ENCODE measurements around the gene NTN1. TPM values are rescaled to one million over a fixed set of nuclear protein-coding genes. Genes with fewer than 3 reads are reported as not detected.

NTN1 gene
- total RNA-seq, 1 donor: 0.36 TPM

DNA sequence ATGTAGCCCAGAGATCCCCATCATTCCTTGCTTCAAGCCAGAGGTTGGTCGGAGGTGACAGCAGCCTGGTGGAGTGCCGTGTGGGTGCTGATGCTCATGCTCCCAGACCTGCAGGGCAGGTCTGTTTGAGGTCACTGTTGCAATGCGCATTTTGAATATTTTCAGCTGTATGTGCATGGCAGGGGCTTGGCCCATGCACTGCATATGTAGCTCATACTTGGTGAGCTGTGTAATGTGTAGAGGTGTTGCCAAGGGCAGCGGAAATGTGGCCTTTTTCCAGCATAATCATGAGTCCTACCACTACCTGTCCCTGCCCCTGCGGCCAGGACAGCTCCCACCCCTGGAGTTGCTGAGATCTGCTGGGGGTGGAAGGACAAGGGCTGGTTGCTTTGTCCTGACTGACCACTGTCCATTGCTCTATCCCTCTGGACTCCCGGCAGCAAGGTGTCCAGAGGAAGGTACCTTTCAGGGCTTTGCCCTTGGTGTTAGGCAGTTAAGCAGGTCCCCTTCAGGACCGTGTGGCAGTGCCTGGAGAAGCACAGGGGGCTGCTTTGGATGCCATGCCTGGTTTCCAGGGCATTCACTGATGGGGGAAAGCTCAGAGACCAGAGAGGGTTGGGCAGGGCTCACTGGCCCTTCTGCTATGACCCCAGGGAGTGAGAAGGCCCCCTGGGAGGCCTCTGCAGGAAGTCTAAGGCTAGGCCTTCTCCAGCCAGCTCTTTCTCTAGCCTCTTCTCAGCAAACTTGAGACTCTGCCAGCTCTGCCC is 215.2 kb downstream of the NTN1 start:
- Histone ChIP-seq H3K36me3 (ENCODE audit: insufficient read depth, low read length) (no peaks in the 10 kb centered on the region), H3K27ac (ENCODE audit: low read depth, low read length) (no peak overlapping the region), H3K27me3 (ENCODE audit: insufficient read depth, low read length) (peaks cover 2% of the 10 kb centered on the region), H3K9me3 (ENCODE audit: low read depth, low read length) (no peaks in the 10 kb centered on the region), H3K4me2 (ENCODE audit: insufficient read depth, low read length) (no peak overlapping the region), H3K4me1 (ENCODE audit: insufficient read depth, low read length) (peaks cover 14% of the 10 kb centered on the region), H3K79me2 (ENCODE audit: insufficient read depth, low read length) (no peaks in the 10 kb centered on the region), H4K20me1 (ENCODE audit: insufficient read depth, low read length) (no peaks in the 10 kb centered on the region), H3K4me3 (ENCODE audit: insufficient read depth, low read length) (no peak overlapping the region), H2AFZ (ENCODE audit: low read length) (no peak overlapping the region)
- TF ChIP-seq, protein P1, sequence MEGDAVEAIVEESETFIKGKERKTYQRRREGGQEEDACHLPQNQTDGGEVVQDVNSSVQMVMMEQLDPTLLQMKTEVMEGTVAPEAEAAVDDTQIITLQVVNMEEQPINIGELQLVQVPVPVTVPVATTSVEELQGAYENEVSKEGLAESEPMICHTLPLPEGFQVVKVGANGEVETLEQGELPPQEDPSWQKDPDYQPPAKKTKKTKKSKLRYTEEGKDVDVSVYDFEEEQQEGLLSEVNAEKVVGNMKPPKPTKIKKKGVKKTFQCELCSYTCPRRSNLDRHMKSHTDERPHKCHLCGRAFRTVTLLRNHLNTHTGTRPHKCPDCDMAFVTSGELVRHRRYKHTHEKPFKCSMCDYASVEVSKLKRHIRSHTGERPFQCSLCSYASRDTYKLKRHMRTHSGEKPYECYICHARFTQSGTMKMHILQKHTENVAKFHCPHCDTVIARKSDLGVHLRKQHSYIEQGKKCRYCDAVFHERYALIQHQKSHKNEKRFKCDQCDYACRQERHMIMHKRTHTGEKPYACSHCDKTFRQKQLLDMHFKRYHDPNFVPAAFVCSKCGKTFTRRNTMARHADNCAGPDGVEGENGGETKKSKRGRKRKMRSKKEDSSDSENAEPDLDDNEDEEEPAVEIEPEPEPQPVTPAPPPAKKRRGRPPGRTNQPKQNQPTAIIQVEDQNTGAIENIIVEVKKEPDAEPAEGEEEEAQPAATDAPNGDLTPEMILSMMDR (IDR thresholded peaks at IDR 0.05; ENCODE audit: extremely low read depth, low read depth, low read length): no peak
- DNase-seq (ENCODE audit: insufficient read length, low spot score, missing footprints): peak; percentile 76

DNA sequence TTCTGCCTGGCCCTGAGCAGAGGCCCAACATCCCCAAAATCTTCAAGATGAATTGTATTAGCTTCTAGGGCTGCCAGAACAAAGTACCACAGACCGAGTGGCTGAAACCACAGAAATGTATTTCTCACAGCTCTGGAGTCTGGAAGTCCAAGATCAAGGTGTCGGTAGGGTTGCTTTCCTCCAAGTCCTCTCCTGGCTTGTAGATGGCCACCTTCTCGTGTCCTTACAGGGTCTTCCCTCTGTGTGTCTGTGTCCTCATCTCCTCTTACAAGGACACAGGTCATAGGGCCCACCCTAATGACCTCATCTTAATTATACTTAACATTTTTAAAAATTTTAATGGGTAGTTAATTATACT is 215.7 kb downstream of the NTN1 start:
- Histone ChIP-seq H3K4me2 (ENCODE audit: insufficient read depth, low read length) (no peak overlapping the region), H3K27me3 (ENCODE audit: insufficient read depth, low read length) (peaks cover 2% of the 10 kb centered on the region), H2AFZ (ENCODE audit: low read length) (no peak overlapping the region), H3K4me1 (ENCODE audit: insufficient read depth, low read length) (peaks cover 14% of the 10 kb centered on the region), H3K79me2 (ENCODE audit: insufficient read depth, low read length) (no peaks in the 10 kb centered on the region), H4K20me1 (ENCODE audit: insufficient read depth, low read length) (no peaks in the 10 kb centered on the region), H3K9me3 (ENCODE audit: low read depth, low read length) (no peaks in the 10 kb centered on the region), H3K36me3 (ENCODE audit: insufficient read depth, low read length) (no peaks in the 10 kb centered on the region), H3K27ac (ENCODE audit: low read depth, low read length) (no peak overlapping the region), H3K4me3 (ENCODE audit: insufficient read depth, low read length) (no peak overlapping the region)
- no peak for DNase-seq (ENCODE audit: insufficient read length, low spot score, missing footprints)
- TF ChIP-seq, protein P1 (IDR thresholded peaks at IDR 0.05; ENCODE audit: extremely low read depth, low read depth, low read length): no peak

DNA sequence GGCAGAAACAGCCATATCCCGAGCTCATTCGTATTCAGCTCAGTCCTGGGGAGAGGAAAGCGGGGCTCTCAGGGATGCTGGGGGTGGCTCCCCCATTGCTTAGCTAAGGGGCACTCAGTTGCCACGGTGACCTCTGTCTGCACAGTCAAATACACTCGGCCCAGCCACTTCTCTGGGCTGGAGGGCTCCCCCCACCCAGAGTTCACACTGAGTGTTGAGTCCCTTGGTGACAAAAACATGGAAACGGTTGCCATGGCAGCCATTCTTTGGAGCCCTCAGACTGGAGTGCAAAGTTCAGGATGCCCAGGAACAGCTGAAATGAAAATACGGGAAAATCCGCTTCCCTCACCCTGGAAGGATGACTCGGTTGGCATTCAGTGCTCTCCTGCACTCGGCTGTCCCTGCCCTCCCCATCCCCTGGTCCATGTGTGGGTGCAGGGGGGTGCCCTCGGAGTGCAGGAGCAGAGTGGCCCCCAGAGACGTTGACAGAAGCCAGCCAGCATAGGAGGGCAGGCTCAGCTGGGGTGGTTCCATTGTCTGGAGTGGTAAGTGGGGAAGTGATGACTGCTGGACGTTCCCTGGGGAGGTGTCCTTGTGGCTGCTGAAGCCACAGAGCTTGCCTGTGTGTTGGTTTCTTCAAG is 216.5 kb downstream of the NTN1 start:
- no peak overlapping the region for H2AFZ ChIP-seq (ENCODE audit: low read length)
- H3K4me1 ChIP-seq (ENCODE audit: insufficient read depth, low read length): peaks cover 14% of the 10 kb centered on the region
- TF ChIP-seq, protein P1 (IDR thresholded peaks at IDR 0.05; ENCODE audit: extremely low read depth, low read depth, low read length): no peak

More for the DNA sequence above, 216.5 kb downstream of the NTN1 start:
- no peak overlapping the region for H3K4me3 ChIP-seq (ENCODE audit: insufficient read depth, low read length)
- DNase-seq (ENCODE audit: insufficient read length, low spot score, missing footprints): peak; percentile 73
- H3K79me2 ChIP-seq (ENCODE audit: insufficient read depth, low read length): no peaks in the 10 kb centered on the region
- H3K4me2 ChIP-seq (ENCODE audit: insufficient read depth, low read length): no peak overlapping the region
- no peak overlapping the region for H3K27ac ChIP-seq (ENCODE audit: low read depth, low read length)
- no peaks in the 10 kb centered on the region for H3K9me3 ChIP-seq (ENCODE audit: low read depth, low read length)
- H4K20me1 ChIP-seq (ENCODE audit: insufficient read depth, low read length): no peaks in the 10 kb centered on the region
- peaks cover 2% of the 10 kb centered on the region for H3K27me3 ChIP-seq (ENCODE audit: insufficient read depth, low read length)
- H3K36me3 ChIP-seq (ENCODE audit: insufficient read depth, low read length): no peaks in the 10 kb centered on the region
